HCT116 (cell line): ENCODE data around the gene BTBD6.

Source experiments
- JUND ChIP-seq: IDR thresholded peaks from 2 replicates; pipeline ENCODE4 v1.6.1; 2012
- MAX ChIP-seq: IDR thresholded peaks from 2 replicates; pipeline ENCODE4 v1.6.1; 2012
- POLR2A ChIP-seq: IDR thresholded peaks from 2 replicates; pipeline ENCODE4 v1.7.0; 2011; ENCODE audit warnings: borderline replicate concordance; ENCODE audit not compliant: insufficient read depth, insufficient read length; ENCODE audit errors: extremely low read depth
- YY1 ChIP-seq: IDR thresholded peaks from 2 replicates; pipeline ENCODE4 v1.6.1; 2011; ENCODE audit warnings: low read length, low read depth, moderate library complexity, mild to moderate bottlenecking; ENCODE audit not compliant: insufficient replicate concordance; ENCODE audit errors: extremely low read depth
- ZFX ChIP-seq: fragments of 450-650 bp; IDR thresholded peaks from 2 replicates; pipeline ENCODE4 v1.6.1; 2017
- TF ChIP-seq, protein P1 (sequence below), 3 experiments: fragments of 200-600 bp in 1 of 3; sonication (generic) in 1 of 3; IDR thresholded peaks in 2 of 3; conservative IDR thresholded peaks in 1 of 3; 2 replicates each; pipeline ENCODE4 v1.5.1; 2012 to 2017; ENCODE audit warnings: low read depth in 2 of 3, low read length in 2 of 3, antibody characterized with exemption in 1 of 3, borderline replicate concordance in 1 of 3, control low read depth in 1 of 3, mild to moderate bottlenecking in 1 of 3, mixed read lengths in 1 of 3, mixed run types in 1 of 3, moderate library complexity in 1 of 3; ENCODE audit not compliant: insufficient read depth in 1 of 3

DNA sequence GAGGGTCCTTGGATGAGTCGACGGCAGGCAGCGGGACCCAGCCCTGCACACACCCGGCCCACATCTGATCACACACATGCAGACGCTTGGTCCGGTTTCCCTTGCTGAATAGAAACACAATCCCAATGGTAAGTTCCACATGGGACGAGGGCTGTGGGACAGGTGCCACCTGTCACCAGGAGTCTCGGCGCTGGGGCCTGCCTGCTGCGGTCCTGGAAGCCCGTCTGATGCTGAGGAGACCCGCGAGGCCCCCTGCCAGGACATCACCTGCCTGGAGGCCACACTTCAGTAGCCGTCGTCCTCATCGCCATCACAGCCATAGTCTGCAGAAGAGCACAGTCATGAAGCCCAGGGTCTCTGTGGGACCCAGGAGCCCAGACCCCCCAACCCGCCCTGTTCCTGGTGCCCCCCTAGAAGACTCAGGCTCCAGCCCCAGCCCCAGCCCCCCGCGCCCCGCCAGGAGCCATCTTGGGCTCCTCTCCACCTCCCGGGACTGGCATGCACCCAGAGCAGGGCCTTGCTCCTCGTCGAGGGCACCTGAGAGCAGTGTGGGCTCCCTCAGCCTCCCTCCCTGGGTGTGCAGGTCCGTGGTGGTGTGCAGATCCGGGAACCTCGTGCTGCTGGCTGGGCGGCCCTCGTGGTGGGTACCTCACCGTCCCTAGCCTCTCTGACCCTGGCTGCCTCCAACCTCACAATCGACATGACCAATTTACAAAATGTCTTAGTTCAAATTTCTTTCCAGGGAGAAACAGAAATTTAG is 37.9 kb upstream of the BTBD6 start:
- TF ChIP-seq POLR2A, result no peak
- TF ChIP-seq, protein P1, sequence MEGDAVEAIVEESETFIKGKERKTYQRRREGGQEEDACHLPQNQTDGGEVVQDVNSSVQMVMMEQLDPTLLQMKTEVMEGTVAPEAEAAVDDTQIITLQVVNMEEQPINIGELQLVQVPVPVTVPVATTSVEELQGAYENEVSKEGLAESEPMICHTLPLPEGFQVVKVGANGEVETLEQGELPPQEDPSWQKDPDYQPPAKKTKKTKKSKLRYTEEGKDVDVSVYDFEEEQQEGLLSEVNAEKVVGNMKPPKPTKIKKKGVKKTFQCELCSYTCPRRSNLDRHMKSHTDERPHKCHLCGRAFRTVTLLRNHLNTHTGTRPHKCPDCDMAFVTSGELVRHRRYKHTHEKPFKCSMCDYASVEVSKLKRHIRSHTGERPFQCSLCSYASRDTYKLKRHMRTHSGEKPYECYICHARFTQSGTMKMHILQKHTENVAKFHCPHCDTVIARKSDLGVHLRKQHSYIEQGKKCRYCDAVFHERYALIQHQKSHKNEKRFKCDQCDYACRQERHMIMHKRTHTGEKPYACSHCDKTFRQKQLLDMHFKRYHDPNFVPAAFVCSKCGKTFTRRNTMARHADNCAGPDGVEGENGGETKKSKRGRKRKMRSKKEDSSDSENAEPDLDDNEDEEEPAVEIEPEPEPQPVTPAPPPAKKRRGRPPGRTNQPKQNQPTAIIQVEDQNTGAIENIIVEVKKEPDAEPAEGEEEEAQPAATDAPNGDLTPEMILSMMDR (IDR thresholded peaks at IDR 0.05 in 2 of 3, conservative IDR thresholded peaks at IDR 0.05 in 1 of 3; ENCODE audit: borderline replicate concordance in 1 of 3, insufficient read depth in 1 of 3, low read depth in 2 of 3, low read length in 2 of 3), result no peak
- no peak for TF ChIP-seq MAX
- no peak for TF ChIP-seq ZFX
- TF ChIP-seq YY1, result no peak
- no peak for TF ChIP-seq JUND
